NCI-H2107 treated with DMSO at 0.1 percent for 48 hours (cell line): ENCODE measurements around the gene AMN1.
"Not testable (repeated sequence)": the region's sequence is repeated elsewhere in the genome, so short reads cannot be mapped to it uniquely, and the experiment has no call there.

Experiments used
- DNase-seq: peaks from one replicate; lab custom pipeline; 2025; ENCODE audit not compliant: unreplicated experiment; lab: John Stamatoyannopoulos, UW

The AMN1 gene

DNA sequence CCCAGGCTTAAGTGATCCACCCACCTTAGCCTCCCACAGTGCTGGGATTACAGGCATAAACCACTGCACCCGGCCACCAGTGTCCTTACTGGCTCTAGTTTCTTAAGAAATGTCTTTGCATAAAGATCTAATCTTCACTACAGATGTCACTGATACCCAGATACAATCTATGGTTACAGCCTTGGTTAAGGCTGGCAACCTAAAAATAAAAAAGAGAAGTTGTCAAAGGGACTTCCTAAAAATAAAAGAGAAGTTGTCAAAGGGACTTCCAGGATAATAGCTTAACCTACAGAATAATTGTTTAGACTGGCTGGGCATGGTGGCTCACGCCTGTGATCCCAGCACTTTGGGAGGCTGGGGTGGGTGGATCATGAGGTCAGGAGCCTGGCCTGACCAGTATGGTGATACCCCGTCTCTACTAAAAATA, 41.7 kb downstream of the AMN1 start:
- no peak for DNase-seq

DNA sequence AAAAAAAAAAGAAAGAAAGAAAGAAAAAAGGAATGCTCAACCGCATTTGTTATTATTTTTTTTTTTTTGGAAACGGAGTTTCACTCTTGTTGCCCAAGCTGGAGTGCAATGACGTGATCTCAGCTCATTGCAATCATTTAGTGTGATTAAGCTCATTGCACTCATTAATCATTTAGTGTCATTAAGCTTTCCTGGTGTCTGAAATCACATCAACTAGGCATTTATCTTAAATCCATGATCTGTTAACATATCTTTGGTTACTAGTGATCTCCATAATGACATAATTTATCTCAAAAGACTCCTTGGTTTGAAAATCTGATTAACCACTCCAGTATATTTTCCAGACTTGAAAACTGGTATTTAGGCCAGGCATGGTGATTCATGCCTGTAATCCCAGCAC, 43.0 kb downstream of the AMN1 start:
- DNase-seq: no peak

DNA sequence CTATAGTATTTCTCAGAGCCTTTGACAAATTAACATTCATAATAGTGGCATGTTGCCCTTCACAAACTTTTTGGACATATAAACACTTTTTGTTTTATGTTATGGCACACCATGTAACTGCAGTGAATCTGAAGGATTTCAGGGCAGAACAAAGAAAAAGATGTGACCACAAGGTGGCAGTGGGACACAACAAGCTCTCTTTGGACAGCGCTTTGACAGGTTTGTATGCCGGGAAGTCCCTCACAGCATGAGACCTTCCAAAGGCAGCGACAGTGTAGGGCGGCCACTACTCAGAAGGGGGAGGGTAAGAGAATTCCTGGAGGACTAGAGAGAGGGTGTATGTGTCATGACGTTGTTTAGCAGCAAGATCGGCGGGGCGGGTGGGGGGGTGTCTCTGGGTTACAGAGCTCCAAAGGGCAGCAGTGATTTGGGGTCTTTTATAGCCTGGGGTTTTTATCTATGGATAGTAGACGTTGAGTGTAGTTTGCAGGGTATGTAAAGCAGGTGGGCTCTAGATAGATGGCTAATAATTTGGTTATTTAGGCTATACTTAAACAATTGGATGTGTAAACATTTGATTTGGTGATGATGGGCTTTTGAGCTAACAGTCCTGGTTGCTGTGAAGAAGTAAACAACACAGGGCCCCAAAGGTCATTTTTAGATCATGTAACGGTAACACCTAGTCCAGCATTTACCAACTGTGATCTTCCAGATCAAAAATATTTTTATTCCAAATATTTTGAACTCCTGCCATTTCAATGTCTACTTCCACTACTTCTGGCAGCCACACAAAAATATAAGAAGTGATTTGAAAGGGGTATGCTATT, 46.5 kb downstream of the AMN1 start:
- peak; percentile 79 for DNase-seq

DNA sequence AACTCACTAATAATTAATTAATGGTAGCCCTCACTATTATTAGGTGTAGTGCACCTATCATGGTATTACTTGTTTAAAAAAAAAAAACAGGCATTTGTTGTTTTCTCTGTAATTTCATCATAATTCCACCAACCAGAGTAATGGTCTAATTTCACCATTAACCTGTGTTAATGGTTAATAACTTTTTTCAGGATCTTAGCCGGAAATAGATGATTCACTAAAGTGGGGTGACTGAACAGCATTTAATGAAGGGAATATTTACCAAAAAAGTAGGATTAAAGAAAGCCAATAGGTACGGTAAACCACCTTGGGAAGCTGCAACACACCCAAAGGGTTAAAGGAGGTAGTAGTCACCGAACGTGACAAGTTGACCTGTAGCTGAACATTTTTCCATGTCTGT, 56.3 kb downstream of the AMN1 start:
- DNase-seq: no peak

DNA sequence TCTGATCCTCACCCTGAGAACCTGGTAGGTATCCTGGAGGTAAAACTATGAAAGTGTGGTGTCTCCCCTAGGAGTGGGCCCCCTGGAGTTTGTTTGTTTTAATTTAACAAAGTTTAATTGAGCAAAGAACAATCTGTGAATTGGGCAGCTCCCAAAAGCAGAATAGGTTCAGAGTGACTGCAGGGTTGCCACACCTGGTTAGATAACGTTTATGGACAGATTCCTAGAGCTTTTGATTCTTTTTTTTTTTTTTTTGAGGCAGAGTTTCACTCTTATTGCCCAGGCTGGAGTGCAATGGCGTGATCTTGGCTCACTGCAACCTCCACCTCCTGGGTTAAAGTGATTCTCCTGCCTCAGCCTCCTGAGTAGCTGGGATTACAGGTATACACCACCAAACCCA, 59.2 kb downstream of the AMN1 start:
- DNase-seq: not testable (repeated sequence)

DNA sequence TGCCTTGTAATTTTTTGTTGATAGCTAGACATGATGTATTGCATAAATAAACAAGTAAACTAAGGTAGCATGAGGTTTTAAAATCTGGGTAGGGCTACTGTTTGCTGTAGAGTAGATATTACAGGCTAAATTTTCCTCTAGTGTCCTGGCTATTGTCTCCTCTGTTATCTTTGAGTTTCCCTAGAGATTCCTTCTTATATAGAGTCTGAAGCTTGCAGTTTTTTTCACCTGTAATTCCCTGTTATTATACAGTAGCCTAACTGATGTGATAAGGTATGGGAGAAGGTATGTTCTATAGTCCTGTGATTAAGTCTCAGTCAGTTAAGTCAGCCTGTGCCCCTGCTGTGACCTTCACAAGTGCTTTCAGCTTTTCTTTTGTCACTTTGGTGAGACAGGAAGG, 59.8 kb downstream of the AMN1 start:
- DNase-seq: no peak

DNA sequence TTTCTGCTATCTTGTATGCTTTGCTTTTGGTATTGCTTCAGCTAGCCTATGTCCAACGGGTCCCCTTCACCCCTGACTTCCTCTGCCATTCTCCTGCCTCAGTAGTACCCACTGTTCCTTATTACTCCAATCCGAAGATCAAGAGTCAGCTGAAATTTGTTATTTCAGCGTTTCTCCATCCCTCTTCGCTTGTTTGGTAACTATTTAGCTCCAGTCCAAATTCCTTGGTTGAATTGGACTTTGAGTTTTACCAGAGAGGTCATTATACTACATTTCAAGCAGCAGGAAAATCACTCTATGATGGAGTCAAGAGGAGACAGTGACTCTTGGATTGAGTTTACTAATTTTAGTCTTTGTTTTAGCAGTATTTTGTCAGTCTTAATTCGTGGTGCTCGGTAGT, 64.8 kb downstream of the AMN1 start:
- no peak for DNase-seq

DNA sequence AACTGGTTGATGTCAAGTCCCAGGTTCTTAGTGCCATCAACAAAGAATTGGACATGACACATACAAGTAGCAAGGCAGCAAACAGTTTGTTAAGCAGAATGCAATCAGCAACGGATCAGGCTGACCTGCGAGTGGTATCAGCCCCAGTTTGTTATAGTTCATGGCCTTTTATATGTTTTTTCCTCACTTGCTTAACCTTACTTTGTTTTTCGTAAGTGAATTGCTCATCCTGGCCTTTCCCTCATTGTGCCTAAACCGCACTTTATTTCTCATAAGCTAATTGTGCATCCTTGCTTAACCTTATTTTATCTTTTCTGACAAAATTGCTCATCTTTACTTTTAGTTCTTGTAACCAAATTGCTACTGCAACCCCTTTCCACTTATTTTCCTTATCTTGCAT, 65.2 kb downstream of the AMN1 start:
- no peak for DNase-seq

DNA sequence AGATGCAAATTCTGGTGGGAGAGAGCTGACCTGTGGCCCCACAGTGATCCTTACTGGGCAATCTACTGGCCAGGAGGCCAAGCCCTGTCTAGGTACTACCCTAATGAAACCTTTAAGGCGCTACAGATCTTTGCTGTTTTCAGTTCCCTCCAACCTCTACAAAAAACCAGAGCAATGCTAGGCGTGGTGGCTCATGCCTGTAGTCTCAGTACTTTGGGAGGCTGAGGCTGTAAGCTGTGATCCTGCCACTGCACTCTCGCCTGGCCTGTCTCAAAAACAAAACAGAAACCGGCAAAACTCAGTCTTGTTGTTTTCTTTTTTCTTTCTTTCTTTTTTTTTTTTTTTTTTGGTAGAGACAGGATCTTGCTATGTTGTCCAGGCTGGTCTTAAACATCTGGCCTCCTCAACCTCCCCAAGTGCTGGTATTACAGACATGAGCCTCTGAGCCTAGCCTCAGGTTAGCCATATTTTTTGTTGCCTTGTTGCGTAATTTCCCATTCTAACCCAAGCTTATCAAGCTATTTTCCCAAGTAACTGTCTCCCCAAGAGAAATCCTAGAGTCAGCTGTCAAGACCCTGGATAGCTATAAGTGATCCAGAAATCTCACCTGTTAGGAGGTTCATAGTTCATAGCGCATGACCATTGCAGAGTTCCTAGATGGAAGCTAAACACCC, 66.5 kb downstream of the AMN1 start:
- no peak for DNase-seq

DNA sequence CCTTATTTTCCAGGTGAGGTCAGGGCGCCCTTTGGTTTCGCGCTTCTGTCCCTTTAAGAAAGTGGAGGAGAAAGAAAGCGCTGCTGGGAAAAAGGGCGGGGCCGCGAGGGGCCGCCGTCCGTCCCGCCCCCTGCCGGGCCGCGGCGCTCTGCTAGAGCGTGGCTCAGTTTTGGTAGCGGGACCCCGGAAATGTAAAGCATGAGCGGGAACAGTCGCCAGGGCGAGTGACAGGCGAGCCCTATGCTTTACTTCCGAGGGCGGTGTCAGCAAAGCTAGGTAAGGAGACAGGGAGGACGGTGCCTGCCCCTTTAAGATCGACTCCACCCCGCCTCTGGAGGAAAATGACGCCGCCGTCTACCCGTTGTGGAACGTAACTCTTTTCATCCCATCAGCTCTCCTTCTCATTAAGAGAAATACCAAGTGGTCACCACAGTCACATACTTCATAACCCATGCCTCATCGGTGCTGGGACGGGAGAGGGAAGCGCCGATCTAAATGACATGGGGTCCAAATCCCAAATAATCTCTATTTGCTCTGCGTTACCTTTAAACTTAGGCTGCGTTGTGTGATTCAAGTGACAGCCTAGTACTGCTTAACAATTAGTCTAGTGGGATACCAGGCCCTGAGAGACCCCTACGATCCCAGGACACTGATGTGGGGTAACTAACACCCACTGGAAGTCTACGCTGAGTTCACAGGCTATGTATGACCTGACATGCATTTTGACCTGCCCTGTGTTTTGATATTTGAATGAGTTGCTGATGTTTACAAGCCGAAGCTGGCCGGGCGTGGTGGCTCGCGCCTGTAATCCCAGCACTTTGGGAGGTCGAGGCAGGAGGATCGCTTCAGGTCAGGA, 69.5 kb downstream of the AMN1 start, which contains the start of gene ETFBKMT:
Gene ETFBKMT (plus strand): TSS at position 602 of the 856 bp plus-strand sequence. CDS start 2,266 bp downstream, outside the sequence.
- DNase-seq: peak; percentile 95

DNA sequence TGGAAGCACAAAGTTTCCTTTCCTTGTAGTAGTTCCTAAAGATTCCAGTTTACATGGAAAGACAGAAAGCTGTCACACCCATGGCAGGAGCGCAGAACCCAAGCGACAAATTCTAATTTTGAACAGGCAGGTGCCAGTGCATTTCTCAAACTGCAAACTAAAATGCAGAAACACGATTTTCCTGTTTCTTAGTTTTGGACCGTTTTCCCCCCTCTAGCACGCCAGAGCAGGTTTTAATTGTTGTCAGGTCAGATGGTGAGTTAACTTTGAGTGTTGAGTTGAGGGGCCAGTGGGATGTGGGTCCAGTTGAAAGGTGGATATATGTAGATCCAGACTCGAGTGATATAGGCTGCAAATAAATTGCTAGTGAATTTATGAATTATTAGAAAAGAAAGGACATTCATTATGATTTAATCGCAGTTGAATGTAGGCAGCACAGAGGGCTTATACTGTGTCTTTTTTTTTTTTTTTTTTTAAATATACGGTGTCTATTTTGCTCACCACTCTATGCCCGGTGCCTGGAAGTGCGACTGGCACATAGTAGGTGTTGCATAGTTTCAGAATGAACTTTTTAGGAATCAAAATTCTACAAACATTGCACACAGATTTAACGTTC, 70.2 kb downstream of the AMN1 start:
- no peak for DNase-seq

DNA sequence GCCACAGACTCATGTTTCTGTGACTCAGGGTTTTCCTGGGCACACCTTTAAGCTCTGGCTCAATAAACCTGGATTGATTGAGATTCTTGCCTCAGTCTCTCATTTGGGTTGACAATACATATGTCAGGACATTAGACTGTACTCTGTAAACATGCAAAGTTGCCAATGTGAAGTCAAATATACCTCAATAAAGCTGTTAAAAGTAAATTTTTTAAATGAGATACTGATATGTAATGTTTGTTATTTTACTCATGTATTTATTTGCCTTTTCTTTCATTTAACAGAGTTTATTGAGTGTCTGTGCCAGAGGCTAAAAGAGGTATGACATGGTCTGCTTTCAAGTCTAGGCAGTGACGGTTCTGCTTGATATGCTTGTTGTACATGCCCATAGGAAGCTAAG, 73.0 kb downstream of the AMN1 start:
- no peak for DNase-seq

DNA sequence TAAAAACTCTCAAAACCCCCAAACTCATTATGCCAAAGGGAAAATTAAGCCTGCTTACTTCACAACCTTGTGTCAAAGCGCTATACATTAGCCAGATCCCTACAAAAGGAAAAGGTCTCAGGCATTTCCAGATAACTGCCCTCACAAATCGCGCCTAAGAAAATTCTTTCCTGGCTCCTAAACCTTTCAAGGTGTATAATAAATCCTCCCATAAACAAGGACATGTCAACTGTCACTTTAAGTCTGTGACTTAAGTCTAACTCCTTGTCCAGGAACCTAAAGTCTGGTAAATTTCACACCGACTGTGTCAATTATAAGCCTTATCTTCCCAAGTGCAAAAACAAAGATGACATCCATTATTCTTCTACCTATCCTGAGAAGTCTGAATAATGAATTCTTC, 73.6 kb downstream of the AMN1 start:
- DNase-seq: no peak

DNA sequence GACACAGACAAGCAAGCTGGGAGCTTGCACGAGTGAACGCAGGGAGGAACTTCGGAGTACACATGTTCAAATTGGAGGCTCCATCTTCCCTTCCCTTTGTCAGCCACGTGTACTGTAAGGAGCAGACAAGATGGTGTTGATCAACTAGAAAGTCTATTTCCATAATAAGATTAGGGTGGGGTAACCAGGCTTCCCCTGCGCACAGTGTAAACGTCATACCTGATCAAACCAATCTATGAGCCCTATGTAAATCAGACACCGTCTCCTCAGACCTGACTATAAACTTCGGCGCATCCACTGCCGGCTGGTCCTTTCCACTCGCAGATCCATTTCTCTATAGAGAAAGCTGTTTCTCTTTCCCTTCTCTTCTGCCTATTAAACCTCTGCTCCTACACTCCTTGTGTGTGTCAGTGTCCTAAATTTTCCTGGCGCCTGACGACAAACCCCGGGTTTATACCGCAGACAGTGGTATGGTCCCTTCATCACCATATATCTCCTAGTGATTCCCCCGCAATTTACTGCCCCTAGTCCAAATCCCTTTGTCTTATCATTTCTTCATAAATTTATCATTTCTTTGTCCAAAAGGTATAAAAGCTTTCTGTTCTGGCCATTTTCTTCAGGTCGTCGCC, 76.8 kb downstream of the AMN1 start:
- DNase-seq: peak; percentile 74

DNA sequence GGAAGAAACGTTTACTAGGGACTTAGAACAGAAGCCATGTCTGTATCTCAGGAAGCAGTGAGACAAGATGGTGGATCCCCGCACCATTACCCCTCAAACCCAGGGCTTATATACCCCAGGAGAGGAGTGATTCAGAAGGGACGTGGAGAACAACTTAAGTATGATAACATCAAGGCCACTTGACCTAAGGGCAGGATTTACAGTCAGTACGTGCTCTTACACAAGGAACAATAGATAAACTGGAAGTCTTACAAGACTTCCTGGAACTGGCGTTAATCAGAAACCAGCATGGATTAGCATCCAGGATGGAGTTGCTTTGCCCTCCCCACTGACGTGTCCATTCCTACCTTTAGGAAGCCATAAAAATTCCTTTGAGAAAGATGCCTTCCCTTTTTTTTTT, 77.9 kb downstream of the AMN1 start:
- DNase-seq: no peak

DNA sequence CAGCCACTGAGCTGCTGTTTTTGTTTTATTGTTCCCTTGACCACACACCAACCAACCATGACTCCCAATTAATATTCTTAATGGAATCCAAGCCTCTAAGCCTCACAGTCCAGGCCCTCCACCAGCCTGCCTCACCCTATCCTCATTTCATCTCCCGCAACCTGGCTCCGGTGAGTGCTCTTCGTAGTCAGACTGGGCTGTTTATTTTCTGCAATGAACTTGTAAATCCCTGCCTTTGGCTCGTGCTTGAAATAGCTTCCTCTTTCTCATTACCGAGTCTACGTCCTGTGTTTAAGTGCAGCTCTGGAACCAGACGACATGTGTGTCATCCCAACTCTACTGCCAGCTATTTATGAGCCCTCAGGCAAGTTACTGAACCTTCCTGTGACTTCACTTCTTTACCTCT, 81.7 kb downstream of the AMN1 start:
- DNase-seq: no peak

DNA sequence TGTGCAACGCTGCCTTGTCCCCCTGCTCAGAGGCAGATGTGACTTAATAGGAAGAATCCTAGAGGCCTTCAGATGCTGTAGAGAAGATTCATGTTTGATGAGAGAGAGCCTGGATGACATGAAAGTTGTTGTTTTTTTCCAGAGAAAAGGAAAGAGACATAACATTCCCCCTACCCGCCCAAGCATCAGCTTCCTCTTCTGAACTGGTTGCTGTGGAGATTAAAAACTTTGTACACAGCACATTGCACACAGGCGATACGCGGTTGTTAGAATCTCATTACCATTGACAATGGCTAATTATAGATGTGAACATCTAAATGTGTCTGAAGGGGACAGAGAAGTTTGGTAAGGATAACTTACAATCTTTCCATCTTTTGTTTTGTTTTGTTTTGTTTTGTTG, 82.9 kb downstream of the AMN1 start:
- DNase-seq: no peak

DNA sequence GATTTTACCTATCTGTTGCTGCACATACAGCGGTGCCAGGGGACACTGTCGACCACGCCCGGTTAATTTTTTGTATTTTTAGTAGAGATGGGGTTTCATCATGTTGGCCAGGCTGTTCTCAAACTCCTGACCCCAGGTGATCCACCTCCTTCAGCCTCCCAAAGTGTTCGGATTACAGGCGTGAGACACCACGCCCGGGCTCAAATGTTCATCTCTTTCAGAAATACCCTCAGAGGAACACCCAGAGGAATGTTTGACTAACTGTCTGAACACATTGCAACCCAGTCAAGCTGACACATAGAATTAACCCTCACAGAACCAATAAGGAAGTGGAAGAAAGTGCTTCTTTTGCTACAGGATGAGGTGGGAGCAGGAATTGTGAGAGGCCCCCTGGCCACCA, 84.3 kb downstream of the AMN1 start:
- DNase-seq: no peak

DNA sequence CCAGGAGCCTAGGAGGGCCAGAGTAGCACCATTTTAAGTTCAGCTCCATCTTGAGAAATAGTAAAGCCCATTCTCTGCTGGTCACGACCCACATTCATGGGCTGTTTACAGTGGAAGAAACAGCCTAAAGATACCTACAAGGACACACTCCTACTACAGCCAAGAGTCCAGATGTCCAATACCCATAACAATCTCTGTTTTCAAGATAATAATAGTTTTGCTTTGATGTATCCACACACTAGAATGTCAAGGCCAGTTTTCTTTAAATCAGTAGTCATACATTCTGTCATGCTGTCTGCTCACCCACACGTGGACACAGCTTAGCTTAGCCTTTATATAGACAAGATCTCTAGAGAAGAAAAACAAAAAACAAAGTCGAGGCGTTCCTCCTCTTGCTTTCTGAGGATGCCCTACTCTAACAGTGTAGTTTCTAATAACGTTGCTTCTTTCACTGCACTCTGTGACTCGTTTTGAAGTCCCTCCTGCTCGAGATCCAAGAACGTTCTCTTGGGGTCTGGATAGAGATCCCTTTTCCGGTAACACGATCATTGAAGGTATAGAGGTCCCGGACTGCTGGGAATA, 87.2 kb downstream of the AMN1 start:
- no peak for DNase-seq

DNA sequence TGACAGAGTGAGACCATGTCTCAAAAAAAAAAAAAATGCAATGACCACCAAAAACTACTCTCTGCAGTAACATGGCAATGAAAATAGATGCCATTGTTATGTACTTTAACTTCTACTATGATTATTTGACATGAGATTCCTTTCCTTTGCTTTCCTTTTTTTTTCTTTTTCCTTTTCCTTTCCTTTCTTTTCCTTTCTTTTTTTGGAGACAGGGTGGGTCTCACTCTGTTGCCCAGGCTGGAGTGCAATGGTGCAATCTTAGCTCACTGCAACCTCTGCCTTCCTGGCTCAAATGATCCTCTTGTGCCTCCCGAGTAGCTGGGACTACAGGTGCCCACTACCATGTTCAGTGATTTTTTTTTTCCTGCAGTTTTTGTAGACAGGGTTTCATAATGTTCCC, 94.2 kb downstream of the AMN1 start:
- no peak for DNase-seq
